Glutamatergic neuron (in vitro differentiated cells): ENCODE data around the gene HMX3. TPM values are rescaled to one million over a fixed set of nuclear protein-coding genes. Genes with fewer than 3 reads are reported as not detected.

Experiments
- DNase-seq: peaks from one replicate; pipeline ENCODE4 v3.0.0; 2022
- H3K27ac Mint-ChIP-seq: one replicate; pipeline ENCODE4 v1.8.0; 2020; ENCODE audit warnings: mild to moderate bottlenecking, mixed read lengths, inconsistent platforms; ENCODE audit not compliant: unreplicated experiment
- H3K27me3 Mint-ChIP-seq: one replicate; pipeline ENCODE4 v1.8.0; 2020; ENCODE audit warnings: mild to moderate bottlenecking, moderate library complexity, mixed read lengths, inconsistent platforms; ENCODE audit not compliant: unreplicated experiment
- H3K36me3 Mint-ChIP-seq: one replicate; pipeline ENCODE4 v1.8.0; 2020; ENCODE audit warnings: mild to moderate bottlenecking, mixed read lengths, inconsistent platforms; ENCODE audit not compliant: unreplicated experiment
- H3K4me1 Mint-ChIP-seq: one replicate; pipeline ENCODE4 v1.8.0; 2020; ENCODE audit warnings: mild to moderate bottlenecking, low read depth, mixed read lengths, inconsistent platforms; ENCODE audit not compliant: unreplicated experiment
- H3K4me3 Mint-ChIP-seq: one replicate; pipeline ENCODE4 v1.8.0; 2020; ENCODE audit warnings: mild to moderate bottlenecking, mixed read lengths, inconsistent platforms; ENCODE audit not compliant: unreplicated experiment
- H3K9me3 Mint-ChIP-seq: one replicate; pipeline ENCODE4 v1.8.0; 2020; ENCODE audit warnings: mild to moderate bottlenecking, moderate library complexity, mixed read lengths, inconsistent platforms; ENCODE audit not compliant: unreplicated experiment
- CTCF ChIP-seq: fragments of 200-600 bp; sonication (generic); IDR thresholded peaks from one replicate; pipeline ENCODE4 v1.5.0; 2021; ENCODE audit not compliant: partially characterized antibody, unreplicated experiment
- total RNA-seq: library from RNA; stranded (reverse); fragmentation: NEBNext Ultra II Directional; extraction: Animal tissue kit (Norgen Biotek cat#: 25700); gene quantifications from one replicate; pipeline ENCODE4 v1.2.1, GENCODE V29; 2021; ENCODE audit not compliant: unreplicated experiment

The HMX3 gene
- total RNA-seq, 1 donor from 2014 or later, result not detected

- H3K27ac Mint-ChIP-seq, result no peak overlapping the region
- no peak for TF ChIP-seq CTCF
- no peak overlapping the region for H3K4me3 Mint-ChIP-seq
- H3K4me1 Mint-ChIP-seq, result peaks cover 18% of the 10 kb centered on the region
- H3K36me3 Mint-ChIP-seq, result no peaks in the 10 kb centered on the region
- no peak for DNase-seq
- H3K27me3 Mint-ChIP-seq, result peaks cover 42% of the 10 kb centered on the region
- H3K9me3 Mint-ChIP-seq, result peaks cover 15% of the 10 kb centered on the region
These were observed 3.4 kb downstream of the HMX3 start for GRCh38 chr10:123139165-123139520.

GRCh38 chr10:123139521-123140163 lies 3.9 kb downstream of the HMX3 start:
- Mint-ChIP-seq H3K9me3 (peaks cover 13% of the 10 kb centered on the region), H3K36me3 (no peaks in the 10 kb centered on the region), H3K4me1 (peaks cover 17% of the 10 kb centered on the region), H3K27me3 (peaks cover 43% of the 10 kb centered on the region), H3K4me3 (peak overlapping the region; percentile 59), H3K27ac (no peak overlapping the region)
- TF ChIP-seq CTCF, result no peak
- DNase-seq, result no peak

GRCh38 chr10:123140164-123140982 lies 4.6 kb downstream of the HMX3 start:
- no peak overlapping the region for H3K27ac Mint-ChIP-seq

GRCh38 chr10:123140983-123141390 lies 5.2 kb downstream of the HMX3 start:
- no peak overlapping the region for H3K4me3 Mint-ChIP-seq
- H3K4me1 Mint-ChIP-seq, result peaks cover 19% of the 10 kb centered on the region
- H3K27ac Mint-ChIP-seq, result no peak overlapping the region
- peaks cover 49% of the 10 kb centered on the region for H3K27me3 Mint-ChIP-seq
- TF ChIP-seq CTCF, result no peak
- peaks cover 15% of the 10 kb centered on the region for H3K9me3 Mint-ChIP-seq
- no peaks in the 10 kb centered on the region for H3K36me3 Mint-ChIP-seq
- DNase-seq, result no peak

More at GRCh38 chr10:123140164-123140982, 4.6 kb downstream of the HMX3 start:
- Mint-ChIP-seq H3K36me3 (no peaks in the 10 kb centered on the region), H3K9me3 (peaks cover 15% of the 10 kb centered on the region), H3K4me1 (peaks cover 19% of the 10 kb centered on the region), H3K27me3 (peaks cover 45% of the 10 kb centered on the region), H3K4me3 (peak overlapping the region; percentile 1)
- no peak for TF ChIP-seq CTCF
- DNase-seq, result peak; percentile 51
